ENCODE results near the gene KIF13A.
"Not testable (repeated sequence)": the region's sequence is repeated elsewhere in the genome, so short reads cannot be mapped to it uniquely, and the experiment has no call there.

Gene KIF13A

GRCh38 chr6:17850281-17850680 lies 137.2 kb downstream of the KIF13A start:
- H3K4me3 ChIP-seq (ENCODE audit: low read depth, low read length): no peak overlapping the region
- TF ChIP-seq, protein P1, sequence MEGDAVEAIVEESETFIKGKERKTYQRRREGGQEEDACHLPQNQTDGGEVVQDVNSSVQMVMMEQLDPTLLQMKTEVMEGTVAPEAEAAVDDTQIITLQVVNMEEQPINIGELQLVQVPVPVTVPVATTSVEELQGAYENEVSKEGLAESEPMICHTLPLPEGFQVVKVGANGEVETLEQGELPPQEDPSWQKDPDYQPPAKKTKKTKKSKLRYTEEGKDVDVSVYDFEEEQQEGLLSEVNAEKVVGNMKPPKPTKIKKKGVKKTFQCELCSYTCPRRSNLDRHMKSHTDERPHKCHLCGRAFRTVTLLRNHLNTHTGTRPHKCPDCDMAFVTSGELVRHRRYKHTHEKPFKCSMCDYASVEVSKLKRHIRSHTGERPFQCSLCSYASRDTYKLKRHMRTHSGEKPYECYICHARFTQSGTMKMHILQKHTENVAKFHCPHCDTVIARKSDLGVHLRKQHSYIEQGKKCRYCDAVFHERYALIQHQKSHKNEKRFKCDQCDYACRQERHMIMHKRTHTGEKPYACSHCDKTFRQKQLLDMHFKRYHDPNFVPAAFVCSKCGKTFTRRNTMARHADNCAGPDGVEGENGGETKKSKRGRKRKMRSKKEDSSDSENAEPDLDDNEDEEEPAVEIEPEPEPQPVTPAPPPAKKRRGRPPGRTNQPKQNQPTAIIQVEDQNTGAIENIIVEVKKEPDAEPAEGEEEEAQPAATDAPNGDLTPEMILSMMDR (IDR thresholded peaks at IDR 0.05; ENCODE audit: low read depth, low read length): no peak

GRCh38 chr6:17847203-17847760 lies 140.2 kb downstream of the KIF13A start:
- TF ChIP-seq, protein P1 (IDR thresholded peaks at IDR 0.05; ENCODE audit: low read depth, low read length): no peak

DNA sequence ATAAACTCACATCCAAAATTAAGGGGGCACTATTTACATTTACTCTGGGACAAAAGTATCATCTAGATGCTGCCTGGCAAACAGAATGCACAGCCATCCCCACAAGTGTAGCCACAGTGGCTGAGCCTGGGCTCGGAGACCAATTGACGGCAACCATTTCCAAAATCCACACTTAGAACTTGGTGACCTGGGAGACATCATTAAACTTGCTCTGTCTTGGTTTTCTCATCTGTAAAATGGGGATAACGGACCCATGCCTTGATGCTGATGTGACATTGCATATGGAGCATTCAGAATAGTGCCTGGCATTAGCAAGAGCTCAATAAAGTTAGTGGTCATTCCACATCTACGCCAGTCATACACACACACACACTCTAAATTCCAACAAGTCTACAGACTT lies 140.7 kb downstream of the KIF13A start:
- H3K4me3 ChIP-seq (ENCODE audit: low read depth, low read length): no peak overlapping the region
- TF ChIP-seq, protein P1 (IDR thresholded peaks at IDR 0.05; ENCODE audit: low read depth, low read length): no peak

More at GRCh38 chr6:17847203-17847760, 140.2 kb downstream of the KIF13A start:
- H3K4me3 ChIP-seq (ENCODE audit: low read depth, low read length): no peak overlapping the region

DNA sequence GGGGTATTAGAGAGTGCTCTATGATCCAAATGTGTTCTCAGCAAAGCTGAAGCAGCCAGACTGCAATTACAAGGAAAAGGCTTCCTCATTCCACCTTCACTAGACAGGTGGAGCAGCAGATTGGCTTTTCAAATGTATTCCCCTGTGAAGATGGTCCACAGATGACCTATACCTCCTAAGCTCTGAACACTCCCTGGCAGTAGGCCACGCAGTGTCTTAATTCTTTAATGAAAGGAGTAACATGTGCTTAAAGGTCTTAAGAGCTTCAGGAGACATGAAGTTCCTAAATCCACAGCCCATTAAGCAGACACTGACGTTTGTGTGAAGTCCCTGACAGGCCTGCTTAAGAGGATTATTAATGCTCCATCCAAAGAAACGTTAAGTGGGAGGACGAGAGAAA lies 141.8 kb downstream of the KIF13A start:
- no peak overlapping the region for H3K4me3 ChIP-seq (ENCODE audit: low read depth, low read length)
- TF ChIP-seq, protein P1 (IDR thresholded peaks at IDR 0.05; ENCODE audit: low read depth, low read length): no peak

GRCh38 chr6:17844967-17845366 lies 142.5 kb downstream of the KIF13A start:
- not testable (repeated sequence) for H3K4me3 ChIP-seq (ENCODE audit: low read depth, low read length)

DNA sequence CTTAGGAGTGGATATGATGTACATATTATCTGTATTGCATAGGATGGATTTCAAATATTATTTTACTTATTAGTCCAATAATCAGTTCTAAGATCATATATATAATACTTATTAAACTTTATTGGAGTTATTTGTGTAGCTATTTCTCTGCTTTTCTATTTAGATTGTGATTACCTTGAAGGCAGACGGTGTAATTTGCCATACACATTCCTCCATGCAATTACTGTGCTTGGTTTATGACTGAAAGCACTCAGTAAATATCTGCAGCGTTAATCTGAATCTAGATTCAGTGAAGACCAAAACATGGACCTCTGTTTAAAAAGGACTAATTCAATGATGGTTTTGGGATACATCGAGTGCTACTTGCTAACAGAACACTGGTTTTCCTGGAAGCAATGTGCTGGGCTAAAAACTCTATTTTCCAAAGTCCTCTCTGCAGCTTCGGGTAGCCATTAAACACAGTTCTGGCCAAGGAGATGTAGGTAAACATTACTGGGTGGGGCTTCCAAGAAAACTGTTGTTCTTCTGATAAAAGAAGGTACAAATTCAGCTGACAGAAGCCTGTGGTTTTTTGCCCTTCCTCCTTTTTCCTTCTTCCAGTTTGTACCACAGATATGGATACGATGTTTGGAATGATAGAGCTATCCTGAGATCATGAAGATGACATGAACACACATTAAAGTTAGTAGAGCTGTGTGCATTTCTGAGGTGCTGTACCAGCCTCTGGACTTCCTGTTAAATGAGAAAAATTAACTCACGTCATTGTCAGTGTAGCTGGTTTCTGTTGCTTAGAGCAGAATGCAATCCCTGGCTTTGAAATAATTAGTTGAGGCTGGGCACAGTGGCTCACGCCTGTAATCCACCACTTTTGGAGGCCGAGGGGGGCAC lies 144.3 kb downstream of the KIF13A start:
- H3K4me3 ChIP-seq (ENCODE audit: low read depth, low read length): no peak overlapping the region
- TF ChIP-seq, protein P1 (IDR thresholded peaks at IDR 0.05; ENCODE audit: low read depth, low read length): no peak

DNA sequence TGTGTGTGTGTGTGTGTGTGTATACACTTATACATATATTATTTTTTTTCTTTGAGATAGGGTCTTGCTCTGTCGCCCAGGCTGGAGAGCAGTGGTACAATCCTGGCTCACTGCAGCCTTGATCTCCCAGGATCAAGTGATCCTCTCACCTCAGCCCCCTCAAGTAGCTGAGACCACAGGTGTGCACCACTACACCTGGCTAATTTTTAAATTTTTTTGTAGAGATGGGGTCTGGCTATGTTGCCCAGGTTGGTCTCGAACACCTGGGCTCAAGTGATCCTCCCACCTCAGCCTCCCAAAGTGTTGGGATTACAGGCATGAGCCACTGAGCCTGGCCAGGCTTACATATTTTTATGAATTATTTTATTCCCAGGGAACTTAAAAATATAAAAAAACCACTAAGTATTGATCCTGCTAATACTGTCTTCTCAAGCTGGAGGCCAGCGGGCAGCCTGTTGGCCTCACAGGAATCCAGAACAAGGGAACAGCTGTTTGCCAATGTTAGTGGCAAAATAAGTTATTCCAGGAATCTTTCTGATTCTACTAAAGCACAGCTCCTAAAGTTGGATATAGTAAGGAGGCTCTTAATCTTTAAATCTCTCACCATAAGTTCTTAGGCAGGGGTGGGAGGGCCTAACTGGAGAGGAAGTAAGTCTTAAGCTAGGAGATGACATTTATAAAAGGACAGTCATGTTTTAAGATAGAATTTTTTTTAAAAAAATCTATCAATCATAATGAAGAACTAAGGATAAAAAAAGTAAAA lies 145.2 kb downstream of the KIF13A start:
- TF ChIP-seq, protein P1 (IDR thresholded peaks at IDR 0.05; ENCODE audit: low read depth, low read length): no peak
- no peak overlapping the region for H3K4me3 ChIP-seq (ENCODE audit: low read depth, low read length)

All from WI38 (cell line).